ENCODE measurements around the gene THAP8. TPM values are rescaled to one million over a fixed set of nuclear protein-coding genes. Genes with fewer than 3 reads are reported as not detected.

The THAP8 gene
- total and polyA plus RNA-seq, 2 of the 13 experiments (the other 11 are each of a cell fraction or from before 2014, with no cell fraction given), result 1.7 to 3.7 TPM

- ATAC-seq (no peak), FAIRE-seq (no peak), DNase-seq (ENCODE audit: low spot score) (no peak)
- H3K36me3 ChIP-seq (replicated peaks in 1 of 2; ENCODE audit: control insufficient read depth in 1 of 2, insufficient read depth in 2 of 2, low read length in 2 of 2), result no peaks in the 10 kb centered on the region; a peak in 1 of 5 replicates
- H3K27me3 ChIP-seq (ENCODE audit: control insufficient read depth in 1 of 2, insufficient read depth in 2 of 2, low read length in 2 of 2), result no peaks in the 10 kb centered on the region
- POLR2A ChIA-PET, result no interaction called here
- no peak for TF ChIP-seq IRF9 (CRISPR knock-in tag; IDR thresholded peaks at IDR 0.05; ENCODE audit: borderline replicate concordance)
- no peak for TF ChIP-seq ZNF572 (CRISPR knock-in tag; IDR thresholded peaks at IDR 0.05)
- no peak for TF ChIP-seq ZMYM2 (CRISPR knock-in tag; IDR thresholded peaks at IDR 0.05)
- TF ChIP-seq EP300 (IDR thresholded peaks at IDR 0.05; ENCODE audit: low read depth in 2 of 2, low read length in 2 of 2), result no peak
- TF ChIP-seq EP300 (CRISPR knock-in tag; IDR thresholded peaks at IDR 0.05; ENCODE audit: borderline replicate concordance), result no peak
- TF ChIP-seq ZIK1 (CRISPR knock-in tag; IDR thresholded peaks at IDR 0.05; ENCODE audit: borderline replicate concordance, low read depth), result no peak
- no peak for TF ChIP-seq SP4 (CRISPR knock-in tag; IDR thresholded peaks at IDR 0.05)
- peaks cover 12% of the 10 kb centered on the region for H3K4me1 ChIP-seq (ENCODE audit: insufficient read depth, low read length)
- no peak overlapping the region for H3K9ac ChIP-seq (ENCODE audit: insufficient read depth, low read depth, low read length)
- no peak overlapping the region for H3K4me2 ChIP-seq (ENCODE audit: low read depth, low read length)
- no peaks in the 10 kb centered on the region for H3K79me2 ChIP-seq (ENCODE audit: insufficient read depth, low read length)
- in situ Hi-C loops (cut with HindIII; ENCODE audit: extremely low pct_ligation_motif_present, low pct_unique_long_range_greater_than_20kb), result no loop called here
- BruUV-seq (replicated peaks), result no TSS peak
- H3K9me3 ChIP-seq (ENCODE audit: low read length), result no peaks in the 10 kb centered on the region
- H3K27ac ChIP-seq (ENCODE audit: extremely low read length, insufficient read depth, low read length), result no peak overlapping the region
- 90% methylated on average over 6 of the region's 6 CpGs for WGBS (ENCODE audit: low lambda C conversion rate)
- CTCF ChIA-PET (ENCODE audit: low intra/inter-chr PET ratio, low total read pairs), result no interaction called here
- no peak overlapping the region for H3K4me3 ChIP-seq (replicated peaks in 1 of 3; ENCODE audit: insufficient read depth in 1 of 3, low read depth in 2 of 3, low read length in 3 of 3)
- H2AFZ ChIP-seq (ENCODE audit: low read length), result no peak overlapping the region
- no peaks in the 10 kb centered on the region for H4K20me1 ChIP-seq (ENCODE audit: insufficient read depth, low read length)
- intact Hi-C loops (cut with micrococcal nuclease; ENCODE audit: unreplicated experiment), result no loop called here
Observed at GRCh38 chr19:36031308-36031707, 22.8 kb downstream of the THAP8 start.
